AG04449 (cell line): Measurements from ENCODE around the gene TP53BP2.
A peak's percentile ranks its signal among the peaks of the same experiment; 100 is the strongest.

Source experiments
- CTCF ChIA-PET: fragments of 350-600 bp; formaldehyde crosslinking; extraction: SDS; loops from one replicate; lab custom pipeline; 2021; ENCODE audit warnings: antibody characterized with exemption; lab: Yijun Ruan, JAX
- POLR2A ChIA-PET: fragments of 400-600, 350-600 bp; formaldehyde crosslinking; extraction: SDS; loops from one replicate; lab custom pipeline; 2020; ENCODE audit warnings: antibody characterized with exemption, inconsistent platforms; lab: Yijun Ruan, JAX
- DNase-seq: peaks from one replicate; pipeline ENCODE4 v3.0.0-alpha.2; 2010; ENCODE audit warnings: low read depth, low spot score
- H3K4me3 ChIP-seq: 2 replicates; pipeline ENCODE4 v1.5.1; 2011; ENCODE audit warnings: low read depth, mild to moderate bottlenecking, control low read depth, low read length
- CTCF ChIP-seq: IDR thresholded peaks from one replicate; pipeline ENCODE4 v1.5.1; 2011; ENCODE audit warnings: mild to moderate bottlenecking, moderate library complexity, low read length, control low read depth, inconsistent platforms; ENCODE audit not compliant: insufficient read depth; ENCODE audit errors: missing control alignments

The TP53BP2 gene

GRCh38 chr1:223775054-223775453, 70.7 kb downstream of the TP53BP2 start:
- no peak for TF ChIP-seq CTCF
- peak; percentile 33 for DNase-seq
- ChIA-PET CTCF (interaction anchor here (0.9 to 2.4 kb wide), 4 partner anchors 77 to 276 kb away, joined by 3 to 7 read pairs (median 4); no protein-coding TSS in a partner anchor), POLR2A (interaction anchor here (0.7 to 1.5 kb wide), 5 partner anchors 9 to 73 kb away, joined by 3 to 5 read pairs (median 5); no protein-coding TSS in a partner anchor)
- no peak overlapping the region for H3K4me3 ChIP-seq

DNA sequence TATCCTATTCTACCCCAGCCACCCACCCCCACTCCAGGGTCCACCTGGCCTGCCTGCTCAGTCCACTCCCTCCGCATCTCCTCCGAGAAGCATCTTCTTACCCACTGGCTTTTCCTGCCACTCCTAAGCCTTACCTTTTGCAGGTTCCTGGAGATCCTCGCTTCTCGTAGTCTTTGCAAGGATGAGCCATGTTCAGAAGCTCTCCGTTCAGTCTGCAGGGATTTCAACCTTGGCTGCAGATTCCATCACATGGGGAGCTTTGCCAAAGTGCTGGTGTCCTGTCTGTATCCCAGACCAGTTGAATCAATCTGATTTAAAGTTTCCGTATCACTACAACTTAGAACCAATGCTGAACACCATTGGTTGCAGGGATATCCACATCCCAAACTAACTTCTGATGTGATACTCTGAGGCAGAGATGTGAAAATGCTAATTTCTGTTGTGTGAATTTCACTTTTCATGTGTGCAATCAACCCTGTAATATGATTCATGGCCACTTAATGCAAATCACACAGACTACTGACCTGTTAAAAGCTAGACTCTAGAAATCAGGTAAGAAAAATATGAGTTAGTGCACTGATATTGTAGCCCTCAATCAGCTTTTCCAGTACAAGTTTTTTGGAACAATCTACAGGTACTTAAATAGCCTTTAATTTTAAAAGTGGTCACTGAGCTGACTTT, 71.5 kb downstream of the TP53BP2 start:
- ChIA-PET POLR2A (interaction anchor here (0.7 to 1.5 kb wide), 4 partner anchors 9 to 67 kb away, joined by 3 to 5 read pairs (median 4); no protein-coding TSS in a partner anchor), CTCF (interaction anchor here (0.9 to 2.4 kb wide), 3 partner anchors 76 to 277 kb away, joined by 3 to 7 read pairs (median 5); no protein-coding TSS in a partner anchor)
- no peak for TF ChIP-seq CTCF
- no peak for DNase-seq
- no peak overlapping the region for H3K4me3 ChIP-seq

DNA sequence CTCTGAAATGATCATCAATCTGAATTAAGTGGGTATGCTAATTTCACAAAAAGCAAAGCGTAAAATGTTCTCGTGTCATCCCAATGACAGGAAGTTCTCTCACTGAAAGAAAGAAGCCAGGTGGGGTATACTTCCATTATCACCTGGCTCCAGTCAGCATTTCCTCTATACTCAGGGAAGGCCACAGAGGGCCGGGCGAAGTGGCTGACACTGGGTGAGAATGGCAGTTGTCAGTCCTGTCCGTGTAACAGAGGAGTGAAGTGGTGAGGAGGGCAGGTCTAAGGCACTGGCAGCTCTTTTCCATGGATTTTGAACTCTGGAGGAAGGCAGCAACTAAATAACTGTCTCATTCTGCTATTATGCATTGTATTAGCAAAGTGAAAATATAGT, 73.0 kb downstream of the TP53BP2 start:
- no peak overlapping the region for H3K4me3 ChIP-seq
- DNase-seq, result no peak
- TF ChIP-seq CTCF, result no peak
- CTCF ChIA-PET, result interaction anchor here (0.9 to 3.6 kb wide), 6 partner anchors 8 to 74 kb away, joined by 3 to 21 read pairs (median 9); no protein-coding TSS in a partner anchor
- POLR2A ChIA-PET, result interaction anchor here (1.2 kb wide), 1 partner anchor 72 kb away, joined by 9 read pairs; no protein-coding TSS in a partner anchor

DNA sequence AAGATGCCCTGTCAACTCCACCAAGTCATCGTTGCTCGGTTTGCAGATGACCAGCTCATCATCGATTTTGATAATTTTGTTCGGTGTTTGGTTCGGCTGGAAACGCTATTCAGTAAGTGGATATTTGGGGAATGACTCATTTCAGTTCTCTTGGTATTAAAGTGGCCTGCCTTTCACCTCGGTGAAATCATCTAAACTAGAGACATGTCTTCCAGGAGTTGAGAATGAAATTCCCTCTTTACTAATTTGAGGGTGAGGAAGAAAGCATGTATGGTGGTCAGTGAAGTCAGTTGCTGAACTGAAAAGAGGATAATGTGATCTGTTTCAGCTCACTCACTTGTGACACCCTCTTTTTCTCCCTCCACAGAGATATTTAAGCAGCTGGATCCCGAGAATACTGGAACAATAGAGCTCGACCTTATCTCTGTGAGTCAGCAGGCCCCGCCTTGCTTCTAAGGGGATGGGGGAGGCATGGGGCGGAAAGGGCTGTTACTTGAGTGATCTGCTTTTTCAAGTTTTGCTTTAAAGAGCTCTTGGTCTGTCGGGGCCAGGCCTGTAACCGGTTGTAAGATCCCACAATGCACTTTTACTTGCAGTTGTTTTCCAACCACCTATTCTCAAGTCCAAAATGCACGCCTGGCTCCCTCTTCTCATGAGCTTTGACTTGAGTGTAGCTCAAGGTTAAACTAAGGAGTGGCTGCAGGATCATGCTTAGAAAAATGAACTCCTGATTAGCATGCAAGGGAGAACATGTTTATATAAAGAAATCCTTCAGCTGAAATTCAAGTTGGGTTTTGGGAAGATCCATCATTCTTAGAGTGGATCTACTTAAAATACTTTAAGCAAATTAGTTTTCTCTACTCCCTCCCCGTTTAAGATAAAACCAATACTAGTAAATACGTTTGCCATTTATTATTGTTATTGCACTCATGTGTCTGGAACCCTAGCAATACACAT, 73.7 kb downstream of the TP53BP2 start:
- H3K4me3 ChIP-seq, result no peak overlapping the region
- ChIA-PET POLR2A (interaction anchor here (1.2 kb wide), 2 partner anchors 56 to 71 kb away, joined by 4 to 9 read pairs; no protein-coding TSS in a partner anchor), CTCF (interaction anchor here (0.6 to 3.6 kb wide), 12 partner anchors 9 to 74 kb away, joined by 3 to 21 read pairs (median 4); no protein-coding TSS in a partner anchor)
- TF ChIP-seq CTCF, result no peak
- DNase-seq, result peak; percentile 50

GRCh38 chr1:223771469-223771813, 74.3 kb downstream of the TP53BP2 start:
- no peak for TF ChIP-seq CTCF
- no peak for DNase-seq
- no peak overlapping the region for H3K4me3 ChIP-seq
- ChIA-PET CTCF (interaction anchor here (0.6 to 3.6 kb wide), 11 partner anchors 9 to 73 kb away, joined by 3 to 21 read pairs (median 4); no protein-coding TSS in a partner anchor), POLR2A (interaction anchor here (1.2 kb wide), 2 partner anchors 55 to 70 kb away, joined by 4 to 9 read pairs; no protein-coding TSS in a partner anchor)
